NCI-H1694 (cell line): ENCODE data around the gene AATK.

Experiments
- DNase-seq: peaks from one replicate; lab custom pipeline; 2025; lab: John Stamatoyannopoulos, UW

Gene AATK

DNA sequence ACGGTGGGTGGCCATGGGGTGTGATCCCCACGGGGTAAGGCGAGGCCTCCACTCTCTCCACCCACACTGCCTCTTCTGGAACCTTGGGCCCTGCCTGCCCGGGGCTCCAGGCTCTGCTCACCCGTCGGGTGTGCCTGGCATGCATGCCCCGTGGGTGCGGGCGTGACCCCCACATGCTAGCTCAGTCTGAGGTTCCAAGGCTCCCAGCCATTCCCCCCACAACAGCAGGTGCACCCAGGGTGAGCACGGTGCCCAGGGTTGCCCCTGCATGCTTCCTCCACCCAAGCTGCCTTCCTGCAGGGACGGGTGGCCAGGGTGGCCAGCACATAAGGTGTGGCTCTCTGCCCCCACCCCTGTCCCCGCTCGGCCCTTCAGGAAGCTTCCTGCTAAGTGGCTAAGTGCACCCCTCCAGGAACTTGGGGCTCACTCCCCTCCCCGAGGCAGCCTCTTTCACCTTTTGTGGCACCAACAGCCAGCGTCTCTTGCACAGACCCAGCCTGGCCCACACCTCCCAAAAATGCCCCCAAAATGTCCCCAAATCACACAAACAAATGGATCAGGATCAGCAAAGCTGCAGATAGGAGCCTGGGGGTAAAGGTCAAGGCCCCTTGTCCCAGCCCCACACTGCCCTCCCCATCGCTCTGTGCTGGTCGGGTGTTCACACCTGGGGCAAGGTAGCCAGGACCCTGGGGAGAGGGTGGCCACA, 22.2 kb downstream of the AATK start:
- DNase-seq = no peak

- no peak for DNase-seq
Observed at GRCh38 chr17:81143200-81143527, 22.9 kb downstream of the AATK start.

DNA sequence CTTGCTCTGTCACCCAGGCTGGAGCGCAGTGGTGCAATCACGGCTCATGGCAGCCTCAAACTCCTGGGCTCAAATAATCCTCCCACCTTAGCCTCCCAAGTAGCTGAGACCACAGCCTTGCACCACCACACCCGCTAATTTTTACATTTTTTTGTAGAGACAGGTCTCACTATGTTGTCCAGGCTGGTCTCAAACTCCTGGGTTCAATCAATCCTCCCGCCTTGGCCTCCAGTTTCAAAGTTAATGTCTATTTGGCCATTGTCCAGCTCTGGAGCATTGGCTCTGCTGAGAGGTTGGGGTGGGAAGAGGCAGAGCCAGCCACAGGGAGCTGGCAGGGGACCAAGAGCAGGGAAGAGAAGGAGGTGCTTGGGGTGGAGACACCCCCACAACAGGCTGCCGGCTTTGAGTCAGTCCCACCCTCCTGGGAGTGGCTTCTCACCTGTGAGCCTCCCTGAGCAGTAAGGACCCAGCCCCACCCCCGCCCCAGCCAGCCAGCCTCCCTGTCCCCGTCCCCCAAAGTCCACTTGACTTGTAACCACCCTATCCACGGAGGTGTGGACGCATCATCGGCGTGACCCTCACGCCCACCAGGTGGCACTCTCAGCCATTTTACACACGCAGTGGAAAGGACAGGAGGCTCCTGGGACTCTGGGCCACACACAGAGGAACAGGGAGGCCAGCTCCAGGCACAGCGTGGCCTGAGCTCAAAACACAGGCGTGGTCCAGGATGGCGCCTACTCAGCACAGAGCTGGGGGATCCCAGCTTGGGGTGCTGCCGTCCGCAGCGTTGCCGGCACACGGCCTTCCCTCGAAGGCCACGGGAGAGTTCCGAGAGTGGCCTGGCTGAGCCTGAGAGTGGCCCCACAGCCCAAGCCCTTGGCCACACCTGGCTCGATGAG, 23.5 kb downstream of the AATK start:
- peak; percentile 70 for DNase-seq

DNA sequence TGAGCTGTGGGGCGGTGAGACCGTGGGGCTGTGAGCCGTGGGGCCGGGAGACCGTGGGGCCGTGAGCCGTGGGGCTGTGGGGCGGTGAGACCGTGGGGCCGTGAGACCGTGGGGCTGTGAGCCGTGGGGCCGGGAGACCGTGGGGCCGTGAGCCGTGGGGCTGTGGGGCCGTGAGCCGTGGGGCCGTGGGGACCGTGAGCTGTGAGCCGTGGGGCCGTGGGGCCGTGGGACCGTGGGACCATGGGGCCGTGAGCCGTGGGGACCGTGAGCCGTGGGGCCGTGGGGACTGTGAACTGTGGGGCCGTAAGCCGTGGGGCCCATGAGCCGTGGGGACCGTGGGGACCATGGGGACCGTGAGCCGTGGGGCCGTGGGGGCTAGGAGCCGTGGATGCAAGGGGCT, 25.3 kb downstream of the AATK start:
- no peak for DNase-seq

- no peak for DNase-seq
Observed at GRCh38 chr17:81140018-81140417, 26.0 kb downstream of the AATK start.

DNA sequence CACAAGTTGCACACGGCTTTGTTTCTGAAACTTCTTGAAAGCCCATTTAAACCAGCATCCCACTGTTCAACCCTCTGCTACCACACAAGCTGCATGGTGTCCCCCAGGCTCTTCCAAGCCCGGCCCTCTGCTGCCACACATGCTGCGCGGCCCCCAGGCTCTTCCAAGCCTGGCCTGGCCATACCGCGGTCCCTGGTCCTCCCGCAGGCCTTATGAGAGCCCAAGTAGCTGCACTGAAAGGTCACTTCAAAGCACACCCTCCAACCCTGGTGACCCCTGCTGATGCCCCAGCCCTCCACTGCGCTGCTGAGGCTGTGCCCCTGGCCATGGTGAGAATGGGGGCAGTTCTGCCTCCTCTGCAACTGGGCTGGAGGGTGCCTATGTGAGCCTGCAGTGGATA, 26.6 kb downstream of the AATK start:
- DNase-seq = no peak

GRCh38 chr17:81138500-81138899, 27.5 kb downstream of the AATK start:
- no peak for DNase-seq

DNA sequence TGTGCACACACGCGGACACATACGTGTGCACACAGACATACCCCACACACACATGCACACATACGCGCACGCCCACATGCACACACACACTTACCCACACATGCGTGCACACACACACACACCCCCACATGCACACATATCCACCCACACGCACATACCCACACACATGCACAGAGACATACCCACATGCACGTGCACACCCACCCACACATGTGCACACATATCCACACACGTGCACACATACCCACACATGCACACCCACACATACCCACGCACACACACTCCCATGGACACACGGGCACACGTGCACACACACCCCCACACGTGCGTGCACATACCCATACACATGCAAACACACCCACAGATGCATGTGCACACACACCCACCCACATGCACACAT, 27.9 kb downstream of the AATK start:
- no peak for DNase-seq

DNA sequence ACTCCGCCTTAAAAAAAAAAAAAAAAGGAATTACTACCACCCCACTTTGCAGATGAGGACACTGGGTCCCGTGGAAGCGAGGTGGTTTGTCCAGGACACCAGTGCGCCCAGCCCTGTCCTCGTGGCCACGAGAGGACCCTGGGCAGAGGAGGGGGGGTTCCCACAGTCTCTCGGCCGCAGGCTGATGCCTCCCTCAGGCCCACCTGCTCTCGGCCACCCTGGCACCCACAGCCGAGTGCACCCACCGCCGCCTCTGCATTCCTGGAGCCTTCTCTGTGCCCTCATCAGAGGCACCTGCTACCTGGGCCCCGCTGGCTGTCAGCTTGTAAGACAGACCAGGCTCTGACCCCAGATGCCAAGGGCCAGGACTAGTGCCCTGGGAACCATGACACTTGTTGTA, 28.8 kb downstream of the AATK start:
- DNase-seq = no peak

DNA sequence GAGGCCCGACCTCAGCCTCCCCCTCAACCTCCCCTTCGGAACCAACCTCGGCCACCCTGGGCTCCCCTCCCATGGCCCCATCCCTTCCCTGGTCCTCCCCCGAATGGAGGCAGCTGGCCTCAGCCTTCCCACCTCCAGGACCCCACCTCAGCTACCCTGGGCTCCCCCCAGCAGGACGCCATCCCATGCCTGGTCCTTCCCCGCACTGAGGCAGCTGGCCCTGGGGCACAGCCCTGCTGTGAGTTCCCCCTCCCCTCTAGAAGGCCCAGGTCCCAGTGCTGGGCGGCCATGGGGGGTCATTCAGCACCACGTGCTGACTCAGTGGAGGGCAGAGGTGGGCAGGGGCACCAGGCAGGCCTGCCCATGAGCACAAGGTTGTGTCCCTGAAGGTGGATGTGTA, 29.7 kb downstream of the AATK start:
- DNase-seq = no peak

GRCh38 chr17:81135505-81136278, 30.3 kb downstream of the AATK start:
- peak; percentile 92 for DNase-seq

GRCh38 chr17:81134064-81134781, 31.8 kb downstream of the AATK start:
- no peak for DNase-seq

DNA sequence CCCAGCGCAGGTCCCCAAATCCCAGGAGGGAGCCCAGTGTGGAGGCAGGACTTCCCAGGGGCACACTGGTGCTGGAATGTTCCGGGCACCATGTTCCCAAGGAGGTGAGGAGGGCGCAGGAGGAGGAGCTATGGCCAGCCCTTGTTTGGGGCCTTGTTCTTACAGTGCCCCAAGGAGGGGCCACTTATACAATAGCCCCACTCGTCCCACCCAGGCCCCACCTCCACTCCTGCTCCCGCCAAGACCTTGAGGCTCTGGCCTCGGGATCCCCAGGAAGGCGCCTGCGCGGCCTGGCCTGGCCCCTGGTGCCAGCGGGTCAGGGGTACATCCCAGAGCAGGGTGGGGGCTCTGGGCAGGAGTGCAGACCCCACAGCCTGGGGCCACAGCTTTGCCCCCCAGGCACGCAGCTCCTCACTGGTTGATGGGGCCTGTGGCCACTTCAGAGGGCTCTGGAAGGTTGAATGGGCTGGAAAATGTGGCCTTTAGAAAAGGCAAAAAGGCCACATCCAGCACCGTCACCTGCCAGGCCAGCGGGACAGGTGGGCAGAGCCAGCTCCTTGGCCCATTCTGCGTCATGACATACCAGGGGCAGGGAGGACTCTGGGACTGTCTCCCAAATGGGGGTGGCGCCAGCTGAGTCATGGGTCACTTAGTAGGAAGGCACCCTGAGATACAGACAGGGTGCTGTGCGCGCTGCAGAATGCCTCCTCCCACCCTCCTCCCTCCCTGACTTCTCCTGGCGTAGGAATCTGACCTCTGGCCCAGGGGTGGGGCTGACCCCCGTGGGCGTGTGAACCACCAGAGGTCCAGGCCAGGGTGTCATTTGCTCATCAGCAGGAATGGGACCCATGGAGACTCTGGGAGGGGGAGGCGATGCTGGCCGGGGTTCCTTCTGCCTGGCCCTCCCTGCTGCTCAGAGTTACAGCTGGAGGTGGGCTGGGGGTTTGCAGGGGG, 33.0 kb downstream of the AATK start:
- DNase-seq = no peak

DNA sequence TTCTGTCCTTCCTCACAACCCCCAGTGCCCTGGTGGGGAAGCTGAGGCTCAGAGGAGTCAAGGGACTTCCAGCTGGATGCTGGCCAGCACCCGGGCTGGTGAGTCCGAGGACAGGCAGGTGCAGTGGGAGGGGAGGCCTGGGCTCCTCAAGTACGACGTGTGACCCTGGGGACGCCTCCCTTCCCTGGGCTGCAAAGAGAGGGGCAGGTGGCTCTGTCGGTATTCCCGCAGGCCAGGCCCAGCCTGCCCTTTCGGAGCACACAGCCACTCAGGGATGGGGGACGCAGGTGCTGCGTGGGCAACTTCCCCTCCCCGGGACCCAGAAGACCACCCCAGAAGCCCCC, 33.9 kb downstream of the AATK start:
- no peak for DNase-seq

- DNase-seq = no peak
Observed at GRCh38 chr17:81131486-81132196, 34.4 kb downstream of the AATK start.

GRCh38 chr17:81130385-81131361, 35.3 kb downstream of the AATK start:
- DNase-seq = no peak

DNA sequence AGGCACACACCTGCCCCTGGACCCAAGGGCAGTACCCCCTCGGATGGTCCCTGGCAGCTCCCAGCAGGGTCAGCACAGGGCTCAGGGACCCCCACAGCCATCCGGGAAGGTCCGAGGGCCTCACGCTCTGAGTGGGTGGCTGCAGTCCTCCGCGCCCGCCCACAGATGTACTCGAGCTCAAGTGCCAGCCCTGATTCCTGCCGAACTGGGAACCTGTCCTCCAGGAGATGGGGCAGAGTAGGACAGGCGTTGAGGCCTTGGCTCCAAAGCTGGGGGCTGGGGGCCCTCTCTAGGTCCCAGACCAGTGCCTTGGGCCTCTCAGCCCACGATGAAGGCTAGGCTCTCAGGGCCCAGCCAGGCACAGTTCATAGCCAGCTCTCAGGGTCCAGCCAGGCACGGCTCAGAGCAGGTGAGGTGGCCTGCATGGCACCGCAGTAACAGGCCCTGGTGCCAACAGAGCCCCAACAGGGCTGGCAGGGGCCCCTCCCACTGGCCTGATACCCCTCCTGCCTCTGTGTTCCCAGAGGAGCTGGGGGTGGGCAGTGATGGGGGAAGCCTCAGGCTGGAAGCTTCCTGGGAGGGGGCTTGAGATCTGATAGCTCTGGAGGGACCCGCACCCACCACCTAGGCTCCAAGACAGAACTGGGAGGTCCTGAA, 36.2 kb downstream of the AATK start:
- no peak for DNase-seq

GRCh38 chr17:81129289-81129688, 36.7 kb downstream of the AATK start:
- DNase-seq = no peak

GRCh38 chr17:81128774-81129173, 37.2 kb downstream of the AATK start:
- no peak for DNase-seq
